ENCODE results near the gene STAT4.

GRCh38 chr2:191125646-191126045, 25.1 kb downstream of the STAT4 start:
- no peak for TF ChIP-seq POLR2A (IDR thresholded peaks at IDR 0.05)
- no peak for TF ChIP-seq CTCF (IDR thresholded peaks at IDR 0.05 in 4 of 5, conservative IDR thresholded peaks at IDR 0.05 in 1 of 5)

Measured in gastrocnemius medialis (tissue), 4 donors.